ENCODE measurements around the gene C20orf204.

Gene C20orf204

GRCh38 chr20:64068386-64069208 is 32.6 kb downstream of the C20orf204 start:
- TF ChIP-seq CTCF (IDR thresholded peaks at IDR 0.05; ENCODE audit: low read depth, low read length) = no peak
- TF ChIP-seq EZH2phosphoT487 (IDR thresholded peaks at IDR 0.05; ENCODE audit: low read depth) = no peak
- Histone ChIP-seq H3K27ac (ENCODE audit: low read length) (no peak overlapping the region), H3K4me3 (ENCODE audit: low read length) (no peak overlapping the region), H4K20me1 (ENCODE audit: insufficient read depth, low read length) (no peaks in the 10 kb centered on the region), H3K9ac (ENCODE audit: low read length) (no peak overlapping the region), H3K79me2 (ENCODE audit: low read length) (no peaks in the 10 kb centered on the region), H3K9me3 (ENCODE audit: insufficient read depth, low read length) (no peaks in the 10 kb centered on the region), H3K4me1 (ENCODE audit: low read length) (peaks cover 12% of the 10 kb centered on the region), H3K27me3 (ENCODE audit: low read depth, low read length) (peaks cover 4% of the 10 kb centered on the region; the same call in 1 of the 2 replicates), H3K36me3 (replicated peaks; ENCODE audit: low read depth, low read length) (peaks cover 8% of the 10 kb centered on the region), H3K4me2 (ENCODE audit: low read length) (no peak overlapping the region), H2AFZ (ENCODE audit: low read depth, low read length) (no peak overlapping the region)

DNA sequence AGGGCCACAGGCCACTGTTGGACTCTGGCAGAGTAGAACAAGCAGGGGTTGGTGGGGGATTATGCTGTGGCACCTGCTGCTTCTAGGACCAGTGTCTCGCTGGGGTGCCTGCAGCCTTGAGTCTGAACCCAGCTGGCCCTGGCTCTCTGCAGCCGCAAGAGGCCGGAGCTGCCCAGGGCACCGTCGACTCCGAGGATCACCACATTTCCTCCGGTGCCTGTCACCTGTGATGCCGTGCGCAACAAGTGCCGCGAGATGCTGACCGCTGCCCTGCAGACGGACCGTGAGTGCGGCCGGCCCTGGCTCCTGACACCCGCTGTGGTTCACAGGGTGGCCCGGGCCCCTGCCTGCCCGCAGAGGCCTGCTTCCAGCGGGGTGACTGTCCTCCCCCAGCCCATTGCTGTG is 33.2 kb downstream of the C20orf204 start:
- H3K9me3 ChIP-seq (ENCODE audit: insufficient read depth, low read length) = no peaks in the 10 kb centered on the region
- no peak overlapping the region for H3K4me3 ChIP-seq (ENCODE audit: low read length)
- no peak overlapping the region for H3K4me2 ChIP-seq (ENCODE audit: low read length)
- peaks cover 10% of the 10 kb centered on the region for H3K36me3 ChIP-seq (replicated peaks; ENCODE audit: low read depth, low read length)
- H3K27me3 ChIP-seq (ENCODE audit: low read depth, low read length) = peaks cover 4% of the 10 kb centered on the region; the same call in 1 of the 2 replicates
- H3K27ac ChIP-seq (ENCODE audit: low read length) = no peak overlapping the region
- H3K9ac ChIP-seq (ENCODE audit: low read length) = no peak overlapping the region
- H3K79me2 ChIP-seq (ENCODE audit: low read length) = no peaks in the 10 kb centered on the region
- peaks cover 6% of the 10 kb centered on the region; the same call in 1 of the 2 replicates for H3K4me1 ChIP-seq (ENCODE audit: low read length)
- TF ChIP-seq CTCF (IDR thresholded peaks at IDR 0.05; ENCODE audit: low read depth, low read length) (no peak), EZH2phosphoT487 (IDR thresholded peaks at IDR 0.05; ENCODE audit: low read depth) (no peak)
- no peaks in the 10 kb centered on the region for H4K20me1 ChIP-seq (ENCODE audit: insufficient read depth, low read length)
- no peak overlapping the region for H2AFZ ChIP-seq (ENCODE audit: low read depth, low read length)

- TF ChIP-seq CTCF (IDR thresholded peaks at IDR 0.05; ENCODE audit: low read depth, low read length) = peak; percentile 75
- TF ChIP-seq EZH2phosphoT487 (IDR thresholded peaks at IDR 0.05; ENCODE audit: low read depth) = no peak
- peaks cover 10% of the 10 kb centered on the region for H3K36me3 ChIP-seq (replicated peaks; ENCODE audit: low read depth, low read length)
- peaks cover 6% of the 10 kb centered on the region; the same call in 1 of the 2 replicates for H3K4me1 ChIP-seq (ENCODE audit: low read length)
- H3K9me3 ChIP-seq (ENCODE audit: insufficient read depth, low read length) = no peaks in the 10 kb centered on the region
- H3K27me3 ChIP-seq (ENCODE audit: low read depth, low read length) = peaks cover 4% of the 10 kb centered on the region; the same call in 1 of the 2 replicates
- no peak overlapping the region for H2AFZ ChIP-seq (ENCODE audit: low read depth, low read length)
- H3K9ac ChIP-seq (ENCODE audit: low read length) = no peak overlapping the region
- no peak overlapping the region for H3K4me3 ChIP-seq (ENCODE audit: low read length)
- H3K27ac ChIP-seq (ENCODE audit: low read length) = no peak overlapping the region
- H3K79me2 ChIP-seq (ENCODE audit: low read length) = no peaks in the 10 kb centered on the region
- H3K4me2 ChIP-seq (ENCODE audit: low read length) = no peak overlapping the region
- no peaks in the 10 kb centered on the region for H4K20me1 ChIP-seq (ENCODE audit: insufficient read depth, low read length)
These were observed 33.7 kb downstream of the C20orf204 start for GRCh38 chr20:64069614-64070243.

All from OCI-LY3 (cell line).